IMR-90 (cell line): Measurements from ENCODE around the gene TM4SF1.

ENCODE experiments used
- CEBPB ChIP-seq: IDR thresholded peaks from 2 replicates; pipeline ENCODE4 v1.6.1; 2012; ENCODE audit warnings: low read depth, low read length, improper control_type of control experiment
- CHD1 ChIP-seq: IDR thresholded peaks from 2 replicates; pipeline ENCODE4 v1.6.1; 2012; ENCODE audit warnings: low read depth, low read length, improper control_type of control experiment
- MAFK ChIP-seq: IDR thresholded peaks from 2 replicates; pipeline ENCODE4 v1.6.1; 2012; ENCODE audit warnings: low read depth, low read length, improper control_type of control experiment
- MAZ ChIP-seq: IDR thresholded peaks from 2 replicates; pipeline ENCODE4 v1.6.1; 2012; ENCODE audit warnings: low read depth, mild to moderate bottlenecking, low read length, improper control_type of control experiment, moderate library complexity, borderline replicate concordance
- MXI1 ChIP-seq: IDR thresholded peaks from 2 replicates; pipeline ENCODE4 v1.6.1; 2012; ENCODE audit warnings: low read depth, mild to moderate bottlenecking, low read length, moderate library complexity, borderline replicate concordance
- POLR2A ChIP-seq: IDR thresholded peaks from 2 replicates; pipeline ENCODE4 v1.6.1; 2012; ENCODE audit warnings: mild to moderate bottlenecking, low read depth, low read length
- RAD21 ChIP-seq: IDR thresholded peaks from 2 replicates; pipeline ENCODE4 v1.6.1; 2012; ENCODE audit warnings: low read length, improper control_type of control experiment
- RCOR1 ChIP-seq: IDR thresholded peaks from 2 replicates; pipeline ENCODE4 v1.6.1; 2012; ENCODE audit warnings: mild to moderate bottlenecking, low read length, improper control_type of control experiment; ENCODE audit not compliant: insufficient replicate concordance
- RFX5 ChIP-seq: IDR thresholded peaks from 2 replicates; pipeline ENCODE4 v1.8.0; 2012; ENCODE audit warnings: low read depth, mild to moderate bottlenecking, low read length, moderate library complexity
- TF ChIP-seq, protein P1 (sequence below): conservative IDR thresholded peaks from 2 replicates; pipeline ENCODE4 v1.5.1; 2012; ENCODE audit warnings: mild to moderate bottlenecking, low read depth, low read length, improper control_type of control experiment
- TF ChIP-seq, protein P2 (sequence below): fragments of 150-350 bp; IDR thresholded peaks from 2 replicates; pipeline ENCODE4 v1.6.1; 2017; ENCODE audit warnings: mild to moderate bottlenecking, antibody characterized with exemption, low read length, low read depth

DNA sequence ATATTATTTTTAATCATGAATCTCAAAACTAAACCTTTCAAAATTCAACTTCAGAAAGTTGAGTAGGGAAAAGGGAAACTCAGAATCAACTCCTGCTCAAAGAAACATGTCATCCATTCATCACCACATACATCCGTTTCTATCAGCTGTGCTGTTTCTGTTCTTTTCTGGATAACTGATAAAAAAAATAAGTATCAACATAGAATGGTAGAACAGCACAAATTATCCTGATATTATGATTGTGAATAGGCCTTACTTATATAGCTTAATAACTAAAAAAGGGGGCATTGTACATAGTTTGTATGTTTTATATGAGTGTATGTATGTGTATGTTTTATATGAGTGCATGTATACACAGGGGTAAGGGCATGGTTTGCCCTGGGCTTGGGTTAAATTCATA lies 3.1 kb downstream of the TM4SF1 start:
- TF ChIP-seq RAD21 (no peak), RCOR1 (no peak), CHD1 (no peak), RFX5 (no peak), POLR2A (no peak; the same call in 1 of the 2 replicates), CEBPB (no peak), MXI1 (no peak), MAFK (no peak), MAZ (no peak)
- TF ChIP-seq, protein P1, sequence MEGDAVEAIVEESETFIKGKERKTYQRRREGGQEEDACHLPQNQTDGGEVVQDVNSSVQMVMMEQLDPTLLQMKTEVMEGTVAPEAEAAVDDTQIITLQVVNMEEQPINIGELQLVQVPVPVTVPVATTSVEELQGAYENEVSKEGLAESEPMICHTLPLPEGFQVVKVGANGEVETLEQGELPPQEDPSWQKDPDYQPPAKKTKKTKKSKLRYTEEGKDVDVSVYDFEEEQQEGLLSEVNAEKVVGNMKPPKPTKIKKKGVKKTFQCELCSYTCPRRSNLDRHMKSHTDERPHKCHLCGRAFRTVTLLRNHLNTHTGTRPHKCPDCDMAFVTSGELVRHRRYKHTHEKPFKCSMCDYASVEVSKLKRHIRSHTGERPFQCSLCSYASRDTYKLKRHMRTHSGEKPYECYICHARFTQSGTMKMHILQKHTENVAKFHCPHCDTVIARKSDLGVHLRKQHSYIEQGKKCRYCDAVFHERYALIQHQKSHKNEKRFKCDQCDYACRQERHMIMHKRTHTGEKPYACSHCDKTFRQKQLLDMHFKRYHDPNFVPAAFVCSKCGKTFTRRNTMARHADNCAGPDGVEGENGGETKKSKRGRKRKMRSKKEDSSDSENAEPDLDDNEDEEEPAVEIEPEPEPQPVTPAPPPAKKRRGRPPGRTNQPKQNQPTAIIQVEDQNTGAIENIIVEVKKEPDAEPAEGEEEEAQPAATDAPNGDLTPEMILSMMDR = no peak
- TF ChIP-seq, protein P2, sequence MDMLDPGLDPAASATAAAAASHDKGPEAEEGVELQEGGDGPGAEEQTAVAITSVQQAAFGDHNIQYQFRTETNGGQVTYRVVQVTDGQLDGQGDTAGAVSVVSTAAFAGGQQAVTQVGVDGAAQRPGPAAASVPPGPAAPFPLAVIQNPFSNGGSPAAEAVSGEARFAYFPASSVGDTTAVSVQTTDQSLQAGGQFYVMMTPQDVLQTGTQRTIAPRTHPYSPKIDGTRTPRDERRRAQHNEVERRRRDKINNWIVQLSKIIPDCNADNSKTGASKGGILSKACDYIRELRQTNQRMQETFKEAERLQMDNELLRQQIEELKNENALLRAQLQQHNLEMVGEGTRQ = no peak
